Measurements from ENCODE around the gene DESI2.

DNA sequence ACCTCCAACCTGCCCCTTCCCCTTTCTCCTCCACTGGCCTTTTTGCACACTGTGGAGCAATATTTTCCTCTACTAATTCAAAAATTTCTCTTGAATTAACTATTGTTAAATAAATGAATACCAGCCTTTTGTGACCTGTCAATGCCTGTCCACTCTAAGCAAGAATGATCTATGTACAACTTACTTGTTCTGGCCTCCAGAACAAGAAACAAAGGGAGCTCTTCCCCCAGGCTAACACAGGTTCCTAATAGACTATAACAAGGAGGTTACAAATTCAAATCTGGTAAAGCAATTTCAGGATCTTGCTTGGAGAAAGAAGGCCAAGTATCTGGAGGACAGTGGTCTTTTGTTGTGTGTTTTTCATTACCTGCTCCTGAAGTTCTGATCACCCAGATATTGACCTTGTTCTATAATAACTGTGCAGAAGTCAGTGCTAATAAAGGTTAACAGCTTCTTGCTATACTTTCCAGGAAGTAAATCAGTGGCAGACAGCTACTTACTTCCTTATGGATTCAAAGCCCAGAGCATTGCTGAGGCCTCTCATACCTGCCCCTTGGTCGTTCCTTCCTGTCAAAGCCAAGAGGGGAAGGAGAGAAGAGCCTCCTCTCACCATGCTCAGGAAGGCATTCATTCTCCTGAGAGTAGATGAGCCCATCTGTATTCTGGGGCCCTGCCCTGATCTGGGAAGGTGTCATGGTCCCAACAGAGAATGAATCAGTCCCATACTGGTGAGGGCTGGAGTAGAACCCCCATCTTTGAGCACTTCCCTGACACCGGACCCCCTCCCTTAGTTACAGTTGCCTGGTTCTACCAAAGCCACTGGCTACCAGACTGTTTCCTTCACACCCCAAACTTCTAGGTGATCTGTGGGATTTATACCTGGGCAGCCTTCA lies 56.8 kb downstream of the DESI2 start:
- TF ChIP-seq CTCF (IDR thresholded peaks at IDR 0.05; ENCODE audit: insufficient read depth, low read depth, low read length): no peak
- TF ChIP-seq EZH2 (IDR thresholded peaks at IDR 0.05; ENCODE audit: insufficient read depth, low read length): no peak
